H9 (cell line): ENCODE results near the gene SMYD4. TPM values are rescaled to one million over a fixed set of nuclear protein-coding genes. Genes with fewer than 3 reads are reported as not detected.

Experiments
- DNase-seq: peaks from one replicate; pipeline ENCODE4 v3.0.0-alpha.2; 2017
- H2AFZ ChIP-seq: one replicate; pipeline ENCODE4 v1.6.1; 2013; ENCODE audit warnings: mild to moderate bottlenecking, low read length, control low read depth, moderate library complexity
- H2AK5ac ChIP-seq: 2 replicates; pipeline ENCODE4 v1.6.1; 2013; ENCODE audit warnings: low read length, control low read depth, mixed read lengths; ENCODE audit not compliant: insufficient read length
- H2BK120ac ChIP-seq: one replicate; pipeline ENCODE4 v1.6.1; 2013; ENCODE audit warnings: low read depth, mild to moderate bottlenecking, low read length, control low read depth, inconsistent platforms; ENCODE audit not compliant: poor library complexity, severe bottlenecking
- H2BK12ac ChIP-seq: 2 replicates; pipeline ENCODE4 v1.6.1; 2013; ENCODE audit warnings: low read length, control low read depth, mixed read lengths, low read depth; ENCODE audit not compliant: insufficient read length
- H2BK15ac ChIP-seq: 2 replicates; pipeline ENCODE4 v1.6.1; 2013; ENCODE audit warnings: low read depth, low read length, control low read depth
- H2BK20ac ChIP-seq: one replicate; pipeline ENCODE4 v1.6.1; 2013; ENCODE audit warnings: low read depth, mild to moderate bottlenecking, low read length, control low read depth, inconsistent platforms; ENCODE audit not compliant: poor library complexity, severe bottlenecking
- H2BK5ac ChIP-seq: 2 replicates; pipeline ENCODE4 v1.6.1; 2013; ENCODE audit warnings: low read length, control low read depth, mixed read lengths; ENCODE audit not compliant: insufficient read length
- H3K14ac ChIP-seq: 2 replicates; pipeline ENCODE4 v1.6.1; 2013; ENCODE audit warnings: low read length, control low read depth; ENCODE audit not compliant: insufficient read depth
- H3K18ac ChIP-seq: 2 replicates; pipeline ENCODE4 v1.6.1; 2013; ENCODE audit warnings: low read depth, mild to moderate bottlenecking, mixed read lengths, low read length, control low read depth; ENCODE audit not compliant: insufficient read length
- H3K23ac ChIP-seq: 2 replicates; pipeline ENCODE4 v1.6.1; 2013; ENCODE audit warnings: low read length, control low read depth, mixed read lengths, low read depth; ENCODE audit not compliant: insufficient read length
- H3K23me2 ChIP-seq: 2 replicates; pipeline ENCODE4 v1.6.1; 2013; ENCODE audit warnings: low read depth, mild to moderate bottlenecking, mixed read lengths, low read length, control low read depth; ENCODE audit not compliant: insufficient read length, poor library complexity, severe bottlenecking
- H3K27ac ChIP-seq: 2 replicates; pipeline ENCODE4 v1.5.1; 2013; ENCODE audit warnings: low read length, control low read depth, mixed read lengths, low read depth; ENCODE audit not compliant: insufficient read length
- H3K27me3 ChIP-seq: 2 replicates; pipeline ENCODE4 v1.6.1; 2013; ENCODE audit warnings: low read length, control low read depth, inconsistent platforms; ENCODE audit not compliant: insufficient read depth
- H3K4ac ChIP-seq: 2 replicates; pipeline ENCODE4 v1.6.1; 2013; ENCODE audit warnings: low read depth, mild to moderate bottlenecking, control low read depth, inconsistent platforms, low read length, moderate library complexity
- H3K4me1 ChIP-seq: 2 replicates; pipeline ENCODE4 v1.6.1; 2013; ENCODE audit warnings: low read length, control low read depth, inconsistent platforms; ENCODE audit not compliant: insufficient read depth
- H3K4me2 ChIP-seq: 2 replicates; pipeline ENCODE4 v1.6.1; 2013; ENCODE audit warnings: low read length, control low read depth, mixed read lengths; ENCODE audit not compliant: insufficient read length, insufficient read depth
- H3K56ac ChIP-seq: 2 replicates; pipeline ENCODE4 v1.6.1; 2013; ENCODE audit warnings: low read depth, mild to moderate bottlenecking, mixed read lengths, low read length, control low read depth; ENCODE audit not compliant: insufficient read length
- H3K79me1 ChIP-seq: 2 replicates; pipeline ENCODE4 v1.6.1; 2013; ENCODE audit warnings: low read depth, mild to moderate bottlenecking, moderate library complexity, low read length, control low read depth, inconsistent platforms; ENCODE audit not compliant: insufficient read depth, poor library complexity, severe bottlenecking
- H3K79me2 ChIP-seq: 2 replicates; pipeline ENCODE4 v1.6.1; 2013; ENCODE audit warnings: low read length, control low read depth, inconsistent platforms; ENCODE audit not compliant: insufficient read depth
- H3K9ac ChIP-seq: 2 replicates; pipeline ENCODE4 v1.6.1; 2013; ENCODE audit warnings: low read length, control low read depth, mixed read lengths; ENCODE audit not compliant: insufficient read length; ENCODE audit errors: extremely low read depth
- H3K9me3 ChIP-seq: one replicate; pipeline ENCODE4 v1.6.1; 2013; ENCODE audit warnings: low read depth, low read length, inconsistent platforms; ENCODE audit not compliant: control insufficient read depth
- H3T11ph ChIP-seq: one replicate; pipeline ENCODE4 v1.6.1; 2013; ENCODE audit warnings: mild to moderate bottlenecking, low read length, control low read depth, inconsistent platforms
- H4K20me1 ChIP-seq: one replicate; pipeline ENCODE4 v1.6.1; 2013; ENCODE audit not compliant: control insufficient read depth, insufficient read length, insufficient read depth
- H4K5ac ChIP-seq: 2 replicates; pipeline ENCODE4 v1.6.1; 2013; ENCODE audit warnings: low read depth, mild to moderate bottlenecking, mixed read lengths, low read length, control low read depth; ENCODE audit not compliant: insufficient read length
- H4K8ac ChIP-seq: replicated peaks from 2 replicates; pipeline ENCODE4 v1.6.1; 2013; ENCODE audit warnings: low read length, control low read depth, mixed read lengths, low read depth; ENCODE audit not compliant: insufficient read length
- H4K91ac ChIP-seq: 2 replicates; pipeline ENCODE4 v1.6.1; 2013; ENCODE audit warnings: low read depth, mild to moderate bottlenecking, moderate library complexity, mixed read lengths, low read length, control low read depth; ENCODE audit not compliant: insufficient read length
- H3K27ac Mint-ChIP-seq, 3 experiments: 2 replicates in 2 of 3; 3 replicates in 1 of 3; pipeline ENCODE4 v1.8.0; 2020 to 2021; ENCODE audit warnings: mixed read lengths in 3 of 3, mild to moderate bottlenecking in 1 of 3, moderate library complexity in 1 of 3
- H3K27me3 Mint-ChIP-seq: 2 replicates; pipeline ENCODE4 v1.8.0; 2021; ENCODE audit warnings: low read depth, mild to moderate bottlenecking, moderate library complexity, mixed read lengths
- H3K36me3 Mint-ChIP-seq, 3 experiments: 2 replicates in 2 of 3; 3 replicates in 1 of 3; pipeline ENCODE4 v1.8.0; 2020 to 2021; ENCODE audit warnings: low read depth in 3 of 3, mixed read lengths in 3 of 3; ENCODE audit not compliant: insufficient read depth in 1 of 3
- H3K4me1 Mint-ChIP-seq, 2 experiments: 2 replicates each; pipeline ENCODE4 v1.8.0; 2020; ENCODE audit warnings: mixed read lengths in 2 of 2
- H3K4me3 Mint-ChIP-seq, 2 experiments: 2 replicates in 1 of 2; 3 replicates in 1 of 2; pipeline ENCODE4 v1.8.0; 2020 to 2021; ENCODE audit warnings: mild to moderate bottlenecking in 2 of 2, mixed read lengths in 2 of 2, moderate library complexity in 1 of 2
- H3K9me3 Mint-ChIP-seq, 2 experiments: 2 replicates in 1 of 2; 3 replicates in 1 of 2; pipeline ENCODE4 v1.8.0; 2020; ENCODE audit warnings: mild to moderate bottlenecking in 2 of 2, mixed read lengths in 2 of 2, moderate library complexity in 1 of 2
- WGBS: extraction: QIAGEN DNeasy Blood & Tissue Kit; methylation state at CpG from one replicate; pipeline ENCODE4 v1.1.7; 2013; ENCODE audit warnings: missing lambda C conversion rate, low lambda C conversion rate, mixed read lengths; ENCODE audit not compliant: insufficient read length; ENCODE audit errors: extremely low coverage; 5-methylcytosine and 5-hydroxymethylcytosine counted together
- total RNA-seq: library from RNA; stranded (reverse); gene quantifications from 2 replicates; pipeline ENCODE4 v1.2.1, GENCODE V29; 2021
- TF ChIP-seq, protein P1 (sequence below): fragments of 200-600 bp; sonication (generic); conservative IDR thresholded peaks from 3 replicates; pipeline ENCODE4 v1.8.0; 2021; ENCODE audit warnings: antibody characterized with exemption, mild to moderate bottlenecking

Gene SMYD4
- total RNA-seq, 1 experiment from 2014 or later, result 28.8 TPM

DNA sequence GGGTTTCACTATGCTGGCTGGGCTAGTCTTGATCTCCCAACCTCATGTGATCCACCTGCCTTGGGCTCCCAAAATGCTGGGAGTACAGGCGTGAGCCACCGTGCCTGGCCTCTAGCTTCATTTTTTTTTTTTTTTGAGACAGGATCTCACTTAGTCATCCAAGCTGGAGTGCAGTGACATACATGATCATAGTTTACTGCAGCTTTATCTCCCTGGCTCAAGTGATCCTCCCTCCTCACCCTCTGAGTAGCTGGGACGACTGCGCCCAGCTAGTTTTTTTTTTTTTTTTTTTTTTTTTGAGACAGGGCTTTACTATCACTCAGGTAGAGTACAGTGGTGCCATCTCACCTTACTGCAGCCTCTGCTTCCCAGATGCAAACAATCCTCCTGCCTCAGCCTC lies 9.8 kb upstream of the SMYD4 start:
- no peak for DNase-seq
- Mint-ChIP-seq H3K27ac (no peak overlapping the region; a peak in 1 of 7 replicates), H3K4me1 (no peaks in the 10 kb centered on the region), H3K36me3 (peaks cover 15 to 41% (median 32%) of the 10 kb centered on the region in 3 experiments; a peak in 6 of 7 replicates), H3K4me3 (no peak overlapping the region), H3K9me3 (no peaks in the 10 kb centered on the region), H3K27me3 (no peaks in the 10 kb centered on the region)
- H4K8ac ChIP-seq, result no peak overlapping the region
- WGBS, result no CpG with 5 or more reads among the region's 4 CpGs
- no peak overlapping the region for H3T11ph ChIP-seq
- H3K23me2 ChIP-seq, result no peaks in the 10 kb centered on the region
- H3K9me3 ChIP-seq, result no peaks in the 10 kb centered on the region
- H3K4me1 ChIP-seq, result no peaks in the 10 kb centered on the region
- no peak overlapping the region for H2BK15ac ChIP-seq
- H3K23ac ChIP-seq, result no peak overlapping the region
- H3K79me1 ChIP-seq, result peaks cover 4% of the 10 kb centered on the region
- H2AK5ac ChIP-seq, result no peak overlapping the region
- no peak overlapping the region for H3K27ac ChIP-seq
- no peaks in the 10 kb centered on the region for H4K20me1 ChIP-seq
- H3K4ac ChIP-seq, result no peak overlapping the region
- H4K91ac ChIP-seq, result no peak overlapping the region
- no peak overlapping the region for H2BK12ac ChIP-seq
- H2AFZ ChIP-seq, result no peak overlapping the region
- H3K56ac ChIP-seq, result no peak overlapping the region
- no peaks in the 10 kb centered on the region; the same call in 1 of the 2 replicates for H3K27me3 ChIP-seq
- no peaks in the 10 kb centered on the region; the same call in 1 of the 2 replicates for H3K79me2 ChIP-seq
- no peak overlapping the region for H3K18ac ChIP-seq
- no peak overlapping the region for H2BK5ac ChIP-seq
- H2BK20ac ChIP-seq, result no peak overlapping the region
- H3K4me2 ChIP-seq, result no peak overlapping the region
- no peak overlapping the region for H2BK120ac ChIP-seq
- H4K5ac ChIP-seq, result no peak overlapping the region
- no peak overlapping the region for H3K14ac ChIP-seq
- no peak overlapping the region for H3K9ac ChIP-seq
- TF ChIP-seq, protein P1, sequence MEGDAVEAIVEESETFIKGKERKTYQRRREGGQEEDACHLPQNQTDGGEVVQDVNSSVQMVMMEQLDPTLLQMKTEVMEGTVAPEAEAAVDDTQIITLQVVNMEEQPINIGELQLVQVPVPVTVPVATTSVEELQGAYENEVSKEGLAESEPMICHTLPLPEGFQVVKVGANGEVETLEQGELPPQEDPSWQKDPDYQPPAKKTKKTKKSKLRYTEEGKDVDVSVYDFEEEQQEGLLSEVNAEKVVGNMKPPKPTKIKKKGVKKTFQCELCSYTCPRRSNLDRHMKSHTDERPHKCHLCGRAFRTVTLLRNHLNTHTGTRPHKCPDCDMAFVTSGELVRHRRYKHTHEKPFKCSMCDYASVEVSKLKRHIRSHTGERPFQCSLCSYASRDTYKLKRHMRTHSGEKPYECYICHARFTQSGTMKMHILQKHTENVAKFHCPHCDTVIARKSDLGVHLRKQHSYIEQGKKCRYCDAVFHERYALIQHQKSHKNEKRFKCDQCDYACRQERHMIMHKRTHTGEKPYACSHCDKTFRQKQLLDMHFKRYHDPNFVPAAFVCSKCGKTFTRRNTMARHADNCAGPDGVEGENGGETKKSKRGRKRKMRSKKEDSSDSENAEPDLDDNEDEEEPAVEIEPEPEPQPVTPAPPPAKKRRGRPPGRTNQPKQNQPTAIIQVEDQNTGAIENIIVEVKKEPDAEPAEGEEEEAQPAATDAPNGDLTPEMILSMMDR, result no peak
